Ishikawa (cell line): ENCODE data around the gene PTCH1.

Experiments
- CEBPB ChIP-seq: IDR thresholded peaks from 2 replicates; pipeline ENCODE4 v1.6.1; 2012
- CREB1 ChIP-seq: IDR thresholded peaks from 2 replicates; pipeline ENCODE4 v1.6.1; 2012; ENCODE audit warnings: low read depth
- EGR1 ChIP-seq: IDR thresholded peaks from 2 replicates; pipeline ENCODE4 v1.6.1; 2012
- EP300 ChIP-seq: IDR thresholded peaks from 2 replicates; pipeline ENCODE4 v1.6.1; 2012; ENCODE audit warnings: borderline replicate concordance
- FOXM1 ChIP-seq: IDR thresholded peaks from 2 replicates; pipeline ENCODE4 v1.6.1; 2012; ENCODE audit warnings: low read depth, borderline replicate concordance
- MAX ChIP-seq: IDR thresholded peaks from 2 replicates; pipeline ENCODE4 v1.6.1; 2012
- NFIC ChIP-seq: IDR thresholded peaks from 2 replicates; pipeline ENCODE4 v1.6.1; 2012
- RAD21 ChIP-seq: IDR thresholded peaks from 2 replicates; pipeline ENCODE4 v1.6.1; 2012; ENCODE audit warnings: low read depth
- REST ChIP-seq: IDR thresholded peaks from 2 replicates; pipeline ENCODE4 v1.6.1; 2012; ENCODE audit warnings: low read depth, mild to moderate bottlenecking
- TAF1 ChIP-seq: IDR thresholded peaks from 2 replicates; pipeline ENCODE4 v1.6.1; 2012; ENCODE audit warnings: low read depth, mild to moderate bottlenecking
- TCF12 ChIP-seq: IDR thresholded peaks from 2 replicates; pipeline ENCODE4 v1.6.1; 2012; ENCODE audit warnings: low read depth
- TEAD4 ChIP-seq: IDR thresholded peaks from 2 replicates; pipeline ENCODE4 v1.6.1; 2012
- USF1 ChIP-seq: IDR thresholded peaks from 2 replicates; pipeline ENCODE4 v1.6.1; 2012
- YY1 ChIP-seq: IDR thresholded peaks from 2 replicates; pipeline ENCODE4 v1.6.1; 2012; ENCODE audit warnings: low read depth
- ZBTB7A ChIP-seq: IDR thresholded peaks from 2 replicates; pipeline ENCODE4 v1.6.1; 2012; ENCODE audit warnings: low read depth

The PTCH1 gene

GRCh38 chr9:95482621-95483020 lies 34.1 kb downstream of the PTCH1 start:
- TF ChIP-seq TEAD4 (no peak), TCF12 (no peak), ZBTB7A (no peak), NFIC (no peak), YY1 (no peak), TAF1 (no peak), CEBPB (no peak), CREB1 (no peak), USF1 (no peak), RAD21 (no peak), EGR1 (no peak), MAX (no peak), REST (no peak), FOXM1 (no peak), EP300 (no peak)

GRCh38 chr9:95481000-95481399 lies 35.8 kb downstream of the PTCH1 start:
- TF ChIP-seq EGR1 (no peak), TAF1 (no peak), TCF12 (no peak), CEBPB (no peak), EP300 (no peak), ZBTB7A (no peak), USF1 (no peak), RAD21 (no peak), CREB1 (no peak), NFIC (no peak), YY1 (no peak), REST (no peak), TEAD4 (no peak), MAX (no peak), FOXM1 (no peak)

GRCh38 chr9:95480346-95480745 lies 36.4 kb downstream of the PTCH1 start:
- no peak for TF ChIP-seq FOXM1
- no peak for TF ChIP-seq ZBTB7A
- no peak for TF ChIP-seq TCF12
- TF ChIP-seq RAD21: no peak
- no peak for TF ChIP-seq REST
- no peak for TF ChIP-seq TEAD4
- no peak for TF ChIP-seq USF1
- no peak for TF ChIP-seq TAF1
- TF ChIP-seq CEBPB: no peak
- TF ChIP-seq NFIC: no peak
- TF ChIP-seq CREB1: no peak
- no peak for TF ChIP-seq EGR1
- TF ChIP-seq EP300: no peak
- no peak for TF ChIP-seq MAX
- no peak for TF ChIP-seq YY1

- TF ChIP-seq TCF12: no peak
- TF ChIP-seq EGR1: no peak
- no peak for TF ChIP-seq CEBPB
- TF ChIP-seq TAF1: no peak
- TF ChIP-seq USF1: no peak
- TF ChIP-seq MAX: no peak
- no peak for TF ChIP-seq FOXM1
- TF ChIP-seq EP300: no peak
- TF ChIP-seq REST: no peak
- TF ChIP-seq RAD21: no peak
- no peak for TF ChIP-seq CREB1
- TF ChIP-seq TEAD4: no peak
- TF ChIP-seq ZBTB7A: no peak
Measured at GRCh38 chr9:95479330-95479729, 37.4 kb downstream of the PTCH1 start.
